ENCODE data around the gene CCL26. TPM values are rescaled to one million over a fixed set of nuclear protein-coding genes. Genes with fewer than 3 reads are reported as not detected.
"Not testable (repeated sequence)": the region's sequence is repeated elsewhere in the genome, so short reads cannot be mapped to it uniquely, and the experiment has no call there.

CCL26 gene
- total and polyA plus RNA-seq, 9 of the 15 experiments (the other 6 are each of a cell fraction or from before 2014, with no cell fraction given), result 2.3 to 26.8 (median 8.4) TPM

DNA sequence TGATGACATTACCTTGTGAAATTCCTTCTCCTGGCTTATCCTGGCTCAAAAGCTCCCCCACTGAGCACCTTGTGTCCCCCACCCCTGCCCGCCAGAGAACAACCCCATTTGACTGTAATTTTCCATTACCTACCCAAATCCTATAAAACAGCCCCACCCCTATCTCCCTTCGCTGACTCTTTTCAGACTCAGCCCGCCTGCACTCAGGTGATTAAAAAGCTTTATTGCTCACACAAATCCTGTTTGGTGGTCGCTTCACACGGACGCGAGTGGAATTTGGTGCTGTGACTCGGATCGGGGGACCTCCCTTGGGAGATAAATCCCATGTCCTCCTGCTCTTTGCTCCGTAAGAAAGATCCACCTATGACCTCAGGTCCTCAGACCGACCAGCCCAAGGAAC is 7.0 kb upstream of the CCL26 start:
- FAIRE-seq; H3K9me1 ChIP-seq (ENCODE audit: control insufficient read depth, insufficient read depth, low read length); CTCF ChIA-PET (ENCODE audit: low intra/inter-chr PET ratio); BruUV-seq (replicated peaks); H3K9ac ChIP-seq (ENCODE audit: insufficient read depth in 1 of 2, low read depth in 2 of 2, low read length in 2 of 2); H3K4me3 ChIP-seq; ATAC-seq; H3K27me3 ChIP-seq (ENCODE audit: control insufficient read depth in 2 of 2, insufficient read depth in 2 of 2, low read length in 2 of 2); POLR2A ChIA-PET; H4K20me1 ChIP-seq (replicated peaks; ENCODE audit: control insufficient read depth, insufficient read depth, low read length); H3K79me2 ChIP-seq (ENCODE audit: control insufficient read depth, insufficient read depth, low read length); DNase-seq (ENCODE audit: extremely low read depth in 1 of 4, low spot score in 3 of 4); H3K36me3 ChIP-seq (ENCODE audit: control insufficient read depth, insufficient read depth, low read length); H3K27ac ChIP-seq (ENCODE audit: extremely low read depth, low read depth, low read length); H3K9me3 ChIP-seq (replicated peaks; ENCODE audit: control insufficient read depth, insufficient read depth, low read depth, low read length); intact Hi-C loops (cut with micrococcal nuclease); in situ Hi-C loops (cut with MboI): not testable (repeated sequence)
- 22% methylated on average over 11 of the region's 11 CpGs for WGBS (ENCODE audit: insufficient coverage, low coverage, missing lambda C conversion rate)
- Histone ChIP-seq H3K4me2 (ENCODE audit: insufficient read depth, low read length) (0 out of 2 replicates have a peak overlapping the region, but pooled peaks have one; percentile 1), H3K4me1 (replicated peaks in 1 of 2; ENCODE audit: control insufficient read depth in 2 of 2, insufficient read depth in 2 of 2, low read length in 2 of 2) (peaks cover 19 to 33% of the 10 kb centered on the region in 2 experiments), H2AFZ (ENCODE audit: low read depth, low read length) (peak overlapping the region; percentile 51; the same call in 1 of the 2 replicates)

DNA sequence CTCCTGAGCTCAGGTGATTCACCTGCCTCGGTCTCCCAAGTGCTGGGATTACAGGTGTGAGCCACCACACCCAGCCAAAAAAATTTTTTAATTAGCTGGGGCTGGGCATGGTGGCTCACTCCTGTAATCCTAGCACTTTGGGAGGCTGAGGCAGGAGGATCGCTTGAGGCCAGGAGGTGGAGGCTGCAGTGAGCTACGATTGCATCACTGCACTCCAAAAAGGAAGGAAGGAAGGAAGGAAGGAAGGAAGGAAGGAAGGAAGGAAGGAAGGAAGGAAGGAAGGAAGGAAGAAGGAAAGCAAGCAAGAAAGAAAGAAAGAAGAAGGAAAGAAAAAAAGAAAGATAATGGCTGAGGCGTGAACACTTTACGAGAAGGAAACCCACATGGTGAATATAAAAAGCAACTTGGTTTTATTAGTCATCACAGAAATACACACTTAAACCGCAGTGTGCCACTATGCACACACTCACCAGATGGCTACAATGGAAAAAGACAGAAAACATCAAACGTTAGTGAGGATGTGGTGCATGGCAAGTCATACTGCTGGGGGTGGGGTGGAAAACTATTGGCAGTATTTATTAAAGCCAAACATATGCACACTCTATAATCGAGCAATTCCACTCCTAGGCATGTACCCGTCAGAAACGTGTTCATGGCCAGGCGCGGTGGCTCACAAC is 4.4 kb upstream of the CCL26 start:
- 60% methylated on average over 12 of the region's 12 CpGs for WGBS (ENCODE audit: insufficient coverage, low coverage, missing lambda C conversion rate)
- DNase-seq (ENCODE audit: extremely low read depth in 1 of 4, low spot score in 3 of 4) (no peak), ATAC-seq (no peak), FAIRE-seq (no peak)
- no peaks in the 10 kb centered on the region for H3K9me1 ChIP-seq (ENCODE audit: control insufficient read depth, insufficient read depth, low read length)
- H3K36me3 ChIP-seq (ENCODE audit: control insufficient read depth, insufficient read depth, low read length), result no peaks in the 10 kb centered on the region
- no TSS peak for BruUV-seq (replicated peaks)
- ChIA-PET POLR2A (interaction anchor here (1.3 kb wide), 1 partner anchor 39 kb away, joined by 7 read pairs; no protein-coding TSS in a partner anchor), CTCF (ENCODE audit: low intra/inter-chr PET ratio) (no interaction called here)
- H3K4me3 ChIP-seq, result no peak overlapping the region
- H3K27ac ChIP-seq (ENCODE audit: extremely low read depth, low read depth, low read length), result no peak overlapping the region
- no peak overlapping the region for H2AFZ ChIP-seq (ENCODE audit: low read depth, low read length)
- no peak overlapping the region for H3K4me2 ChIP-seq (ENCODE audit: insufficient read depth, low read length)
- no peaks in the 10 kb centered on the region for H3K9me3 ChIP-seq (replicated peaks; ENCODE audit: control insufficient read depth, insufficient read depth, low read depth, low read length)
- H3K4me1 ChIP-seq (replicated peaks in 1 of 2; ENCODE audit: control insufficient read depth in 2 of 2, insufficient read depth in 2 of 2, low read length in 2 of 2), result peaks cover 34 to 36% of the 10 kb centered on the region in 2 experiments
- no peaks in the 10 kb centered on the region for H4K20me1 ChIP-seq (replicated peaks; ENCODE audit: control insufficient read depth, insufficient read depth, low read length)
- H3K27me3 ChIP-seq (ENCODE audit: control insufficient read depth in 2 of 2, insufficient read depth in 2 of 2, low read length in 2 of 2), result no peaks in the 10 kb centered on the region
- in situ Hi-C loops (cut with MboI), result no loop called here
- intact Hi-C loops (cut with micrococcal nuclease), result no loop called here
- H3K9ac ChIP-seq (ENCODE audit: insufficient read depth in 1 of 2, low read depth in 2 of 2, low read length in 2 of 2), result no peak overlapping the region
- H3K79me2 ChIP-seq (ENCODE audit: control insufficient read depth, insufficient read depth, low read length), result no peaks in the 10 kb centered on the region
- TF ChIP-seq MCM2 (IDR thresholded peaks at IDR 0.05; ENCODE audit: low read depth) (no peak), POLR2B (IDR thresholded peaks at IDR 0.05; ENCODE audit: low read depth, partially characterized antibody) (no peak), SMARCA5 (IDR thresholded peaks at IDR 0.05) (0 out of 2 replicates have a peak, but pooled peaks have one; percentile 19), ZNF512 (tag; IDR thresholded peaks at IDR 0.05) (0 out of 2 replicates have a peak, but pooled peaks have one; percentile 65), ZNF780A (CRISPR knock-in tag; IDR thresholded peaks at IDR 0.05) (no peak), ESRRB (CRISPR knock-in tag; IDR thresholded peaks at IDR 0.05; ENCODE audit: borderline replicate concordance) (no peak), SMARCB1 (IDR thresholded peaks at IDR 0.05; ENCODE audit: insufficient read length, low read depth) (no peak), RAD21 (CRISPR knock-in tag; conservative IDR thresholded peaks at IDR 0.05 in 1 of 2, IDR thresholded peaks at IDR 0.05 in 1 of 2) (peak in 1 of 2 experiments; percentile 17; a peak in 1 of 4 replicates)
- TF ChIP-seq, protein P1, sequence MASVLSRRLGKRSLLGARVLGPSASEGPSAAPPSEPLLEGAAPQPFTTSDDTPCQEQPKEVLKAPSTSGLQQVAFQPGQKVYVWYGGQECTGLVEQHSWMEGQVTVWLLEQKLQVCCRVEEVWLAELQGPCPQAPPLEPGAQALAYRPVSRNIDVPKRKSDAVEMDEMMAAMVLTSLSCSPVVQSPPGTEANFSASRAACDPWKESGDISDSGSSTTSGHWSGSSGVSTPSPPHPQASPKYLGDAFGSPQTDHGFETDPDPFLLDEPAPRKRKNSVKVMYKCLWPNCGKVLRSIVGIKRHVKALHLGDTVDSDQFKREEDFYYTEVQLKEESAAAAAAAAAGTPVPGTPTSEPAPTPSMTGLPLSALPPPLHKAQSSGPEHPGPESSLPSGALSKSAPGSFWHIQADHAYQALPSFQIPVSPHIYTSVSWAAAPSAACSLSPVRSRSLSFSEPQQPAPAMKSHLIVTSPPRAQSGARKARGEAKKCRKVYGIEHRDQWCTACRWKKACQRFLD (CRISPR knock-in tag; IDR thresholded peaks at IDR 0.05), result no peak
- TF ChIP-seq, protein P2, sequence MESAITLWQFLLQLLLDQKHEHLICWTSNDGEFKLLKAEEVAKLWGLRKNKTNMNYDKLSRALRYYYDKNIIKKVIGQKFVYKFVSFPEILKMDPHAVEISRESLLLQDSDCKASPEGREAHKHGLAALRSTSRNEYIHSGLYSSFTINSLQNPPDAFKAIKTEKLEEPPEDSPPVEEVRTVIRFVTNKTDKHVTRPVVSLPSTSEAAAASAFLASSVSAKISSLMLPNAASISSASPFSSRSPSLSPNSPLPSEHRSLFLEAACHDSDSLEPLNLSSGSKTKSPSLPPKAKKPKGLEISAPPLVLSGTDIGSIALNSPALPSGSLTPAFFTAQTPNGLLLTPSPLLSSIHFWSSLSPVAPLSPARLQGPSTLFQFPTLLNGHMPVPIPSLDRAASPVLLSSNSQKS (CRISPR knock-in tag; IDR thresholded peaks at IDR 0.05), result no peak
